Measurements from ENCODE around the gene CCR8.

GRCh38 chr3:39289107-39289506 lies 40.4 kb upstream of the CCR8 start:
- TF ChIP-seq CTCF (conservative IDR thresholded peaks at IDR 0.05; ENCODE audit: low read depth, low read length) (no peak), EZH2phosphoT487 (IDR thresholded peaks at IDR 0.05; ENCODE audit: borderline replicate concordance, low read length) (no peak), EZH2 (IDR thresholded peaks at IDR 0.05; ENCODE audit: low read length, unreplicated experiment) (no peak)

All from PC-3 (cell line).